A549 treated with CpdA at 1 μM for 4 hours (cell line): ENCODE results near the gene RNASE4. TPM values are rescaled to one million over a fixed set of nuclear protein-coding genes. Genes with fewer than 3 reads are reported as not detected.

Source experiments
- total RNA-seq: library from RNA; stranded (reverse); fragments of 200-300 nt; extraction: Qiagen RNA extraction; gene quantifications from 5 replicates; pipeline ENCODE4 v1.2.3, GENCODE V29; 2022; ENCODE audit warnings: low read depth

Gene RNASE4, protein sequence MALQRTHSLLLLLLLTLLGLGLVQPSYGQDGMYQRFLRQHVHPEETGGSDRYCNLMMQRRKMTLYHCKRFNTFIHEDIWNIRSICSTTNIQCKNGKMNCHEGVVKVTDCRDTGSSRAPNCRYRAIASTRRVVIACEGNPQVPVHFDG
- total RNA-seq: 5.4 to 9.5 TPM (median 7.2 TPM) in 5 replicates

DNA sequence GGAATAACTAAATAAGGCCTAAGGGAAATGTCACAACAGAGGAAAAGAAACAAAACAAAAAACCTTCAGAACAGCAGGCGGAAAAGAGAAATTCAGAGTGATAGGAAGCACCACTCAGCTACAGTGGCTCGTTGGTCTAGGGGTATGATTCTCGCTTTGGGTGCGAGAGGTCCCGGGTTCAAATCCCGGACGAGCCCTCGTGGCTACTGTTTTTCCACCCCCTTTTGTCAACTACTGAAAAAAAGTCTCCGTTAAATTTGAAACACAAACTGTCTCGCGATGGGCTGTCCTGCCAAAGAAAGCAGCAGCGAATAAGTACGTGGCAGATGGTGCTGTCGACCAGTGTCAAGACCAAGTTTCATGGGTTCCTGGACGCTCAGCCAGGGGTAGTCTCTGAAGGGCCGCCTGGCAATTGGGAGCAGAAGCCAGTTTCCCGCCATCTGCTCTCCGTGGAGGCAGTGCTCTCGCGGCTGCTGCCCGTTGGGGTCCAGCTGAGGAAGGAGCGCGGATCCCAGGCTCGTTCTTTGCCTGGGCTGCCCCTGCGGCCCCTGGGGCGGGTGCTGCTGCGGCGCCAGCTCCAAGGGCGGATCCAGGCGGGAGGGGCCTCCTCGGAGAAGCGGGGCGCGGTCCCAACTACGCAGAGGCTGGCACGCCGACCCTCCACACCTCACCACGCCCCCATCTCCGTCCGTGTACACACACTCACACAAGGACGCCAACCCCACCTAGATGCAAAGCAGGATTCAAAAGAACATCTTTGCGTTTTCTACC is at the start of gene RNASE4:
TSS of gene RNASE4 (plus strand) at position 670 of the 771 bp plus-strand sequence. CDS start 14,812 bp downstream, outside the sequence.

DNA sequence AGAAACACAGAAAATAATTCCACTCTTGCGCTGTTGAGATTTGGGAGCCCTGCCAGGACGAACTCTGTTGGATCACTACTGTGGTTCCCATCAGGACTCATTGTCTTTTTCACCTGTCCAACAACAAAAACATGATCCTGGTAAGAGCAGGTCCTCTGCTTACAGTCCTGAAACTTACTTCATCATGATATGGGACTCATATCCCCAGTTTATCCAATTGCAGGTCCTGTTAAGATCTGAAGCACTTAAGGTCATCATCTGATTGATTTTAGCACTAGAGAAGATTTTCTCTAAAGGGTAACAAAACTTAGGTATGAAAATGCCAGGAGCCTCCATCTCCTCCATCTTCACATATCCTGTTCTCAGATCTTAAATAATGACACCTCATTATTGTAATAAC is 42.8 kb upstream of the RNASE4 start, which contains the start of gene OR6S1:
TSS of gene OR6S1 (minus strand) at position 101 of the 400 bp plus-strand sequence. CDS start at position 101, 0 bp downstream.

DNA sequence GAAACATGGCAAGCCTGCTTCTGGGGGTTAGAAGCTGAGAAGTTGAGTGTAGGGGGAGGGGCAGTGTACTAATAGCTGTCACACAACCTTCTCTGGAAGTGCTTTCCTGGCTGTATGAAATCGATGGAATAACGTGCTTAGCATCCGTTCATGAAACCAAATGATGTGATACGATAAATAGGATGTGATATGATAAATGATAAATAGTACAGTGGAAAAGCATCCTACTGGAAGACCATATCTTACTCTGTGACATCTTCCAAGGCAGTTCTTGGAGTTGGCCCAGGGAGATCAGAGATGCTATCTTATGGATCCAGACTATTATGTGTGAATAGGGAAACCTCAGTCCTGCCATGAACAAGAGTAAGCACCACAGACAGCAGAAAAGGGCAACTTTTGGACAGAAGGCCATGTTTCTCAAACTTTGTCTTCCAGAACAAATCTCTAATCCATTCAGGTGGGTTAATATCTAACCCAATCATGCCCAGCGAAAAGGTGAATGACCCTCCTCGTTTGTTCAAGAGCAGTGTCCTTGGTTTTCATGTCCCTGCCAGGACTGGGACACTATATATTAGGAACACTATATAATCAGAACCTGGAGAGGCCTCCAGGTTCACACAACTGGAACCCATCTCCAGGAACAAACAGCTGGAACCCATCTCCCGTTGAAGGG is 3.9 kb downstream of the RNASE4 start, which contains the start of gene ANG:
TSS of gene ANG (plus strand) at position 598 of the 673 bp plus-strand sequence. CDS start 4,801 bp downstream, outside the sequence.

DNA sequence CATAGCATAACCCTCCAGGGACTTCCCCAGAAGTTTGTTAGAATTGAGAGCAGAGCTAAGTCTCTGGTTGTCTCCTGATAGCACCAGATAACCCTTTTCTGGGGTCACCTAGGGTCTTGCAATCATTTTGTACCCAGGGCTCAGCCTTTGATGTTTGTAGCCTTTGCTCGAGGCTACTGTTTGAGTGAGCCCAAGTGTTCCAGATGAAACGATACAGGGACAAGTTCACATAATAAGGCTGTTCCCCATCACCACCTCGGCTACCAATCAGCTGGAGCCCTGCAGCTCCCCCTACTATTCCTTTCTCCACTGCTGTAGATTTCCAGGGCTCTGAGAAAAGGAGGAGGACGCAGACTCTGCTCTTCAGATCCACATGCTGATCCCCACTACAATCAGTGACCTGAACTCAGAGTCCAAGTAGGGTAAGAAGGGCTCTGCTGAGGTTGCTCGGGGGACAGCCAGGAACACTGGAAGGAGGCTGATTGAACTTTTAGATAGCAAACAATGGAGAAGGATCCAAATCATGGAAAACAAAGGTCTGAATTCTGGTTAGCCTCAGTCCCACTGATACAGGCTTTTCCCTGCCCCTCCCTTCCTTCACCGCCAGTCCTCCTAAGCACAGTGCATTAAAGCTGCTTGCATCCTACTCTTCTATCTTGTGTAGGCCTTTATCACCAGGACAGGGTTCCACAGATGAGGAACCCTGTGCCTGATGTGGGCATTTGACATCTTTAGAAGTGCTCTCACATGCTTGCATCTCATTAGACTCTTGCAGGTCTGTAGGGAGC is 61.4 kb downstream of the RNASE4 start, which contains the start of gene EDDM3A:
TSS of gene EDDM3A (plus strand) at position 317 of the 788 bp plus-strand sequence. CDS start 1,694 bp downstream, outside the sequence.

Other genes with a start within 250 kb of the RNASE4 start
- 0.01 TPM in 1 of 5 replicates, not detected in the others for gene KLHL33, start 248.4 kb upstream of the RNASE4 start, total RNA-seq
- 23.9 to 30.0 TPM (median 26.1 TPM) in 5 replicates for gene OSGEP, start 229.7 kb upstream of the RNASE4 start, total RNA-seq
- 262 to 275 TPM (median 270 TPM) in 5 replicates for gene APEX1, start 229.3 kb upstream of the RNASE4 start, total RNA-seq
- gene PIP4P1, start 223.1 kb upstream of the RNASE4 start, total RNA-seq: 30.6 to 38.5 TPM (median 35.8 TPM) in 5 replicates
- 171 to 195 TPM (median 176 TPM) in 5 replicates for gene PNP, start 215.2 kb upstream of the RNASE4 start, total RNA-seq
- 0.19 to 0.30 TPM (median 0.26 TPM) in 4 of 5 replicates, not detected in the other for gene RNASE10, start 179.0 kb upstream of the RNASE4 start, total RNA-seq
- gene RNASE9, start 123.5 kb upstream of the RNASE4 start, total RNA-seq: not detected in 5 replicates
- gene RNASE11, start 96.6 kb upstream of the RNASE4 start, total RNA-seq: not detected in 5 replicates
- gene RNASE12, start 93.2 kb upstream of the RNASE4 start, total RNA-seq: not detected in 5 replicates
- gene OR6S1, start 42.9 kb upstream of the RNASE4 start, total RNA-seq: not detected in 5 replicates
- gene ANG, start 4.2 kb downstream of the RNASE4 start, total RNA-seq: 7.5 to 12.2 TPM (median 10.6 TPM) in 5 replicates
- gene EDDM3A, start 61.3 kb downstream of the RNASE4 start, total RNA-seq: not detected in 5 replicates
- not detected in 5 replicates for gene EDDM3B, start 83.8 kb downstream of the RNASE4 start, total RNA-seq
- gene RNASE6, start 96.7 kb downstream of the RNASE4 start, total RNA-seq: not detected in 5 replicates
- gene RNASE1, start 118.3 kb downstream of the RNASE4 start, total RNA-seq: 0.16 to 0.35 TPM (median 0.24 TPM) in 3 of 5 replicates, not detected in the others
- gene RNASE3, start 206.8 kb downstream of the RNASE4 start, total RNA-seq: not detected in 5 replicates